ENCODE data around the gene ATRIP.

- TF ChIP-seq EZH2 (IDR thresholded peaks at IDR 0.05; ENCODE audit: low read length, unreplicated experiment) (no peak), CTCF (conservative IDR thresholded peaks at IDR 0.05; ENCODE audit: low read depth, low read length) (peak; percentile 66)
Observed at GRCh38 chr3:48507256-48508061, 60.9 kb downstream of the ATRIP start.

Measured in PC-3 (cell line).